Muscle layer of colon (tissue), 2 donors: ENCODE results near the gene APPL1.
"Not testable (repeated sequence)": the region's sequence is repeated elsewhere in the genome, so short reads cannot be mapped to it uniquely, and the experiment has no call there.

Experiments
- H3K27ac ChIP-seq: one replicate; pipeline ENCODE4 v1.7.0; 2013; ENCODE audit warnings: low read depth, mild to moderate bottlenecking, low read length, moderate library complexity
- H3K27me3 ChIP-seq, 2 donors: one replicate each; pipeline ENCODE4 v1.7.0; 2013; ENCODE audit warnings: low read length in 2 of 2, mild to moderate bottlenecking in 2 of 2; ENCODE audit not compliant: insufficient read depth in 2 of 2, control insufficient read depth in 1 of 2
- H3K36me3 ChIP-seq: one replicate; pipeline ENCODE4 v1.7.0; 2013; ENCODE audit warnings: mild to moderate bottlenecking, low read length; ENCODE audit not compliant: insufficient read depth
- H3K4me1 ChIP-seq: one replicate; pipeline ENCODE4 v1.7.0; 2013; ENCODE audit warnings: mild to moderate bottlenecking, low read length; ENCODE audit not compliant: insufficient read depth
- H3K4me3 ChIP-seq, 2 donors: one replicate each; pipeline ENCODE4 v1.7.0; 2013; ENCODE audit warnings: low read length in 2 of 2, low read depth in 1 of 2, mild to moderate bottlenecking in 1 of 2, moderate library complexity in 1 of 2
- H3K9ac ChIP-seq: one replicate; pipeline ENCODE4 v1.7.0; 2013; ENCODE audit warnings: low read length
- H3K9me3 ChIP-seq: one replicate; pipeline ENCODE4 v1.7.0; 2013; ENCODE audit warnings: mild to moderate bottlenecking, low read length
- donor health status: abdominal sarcoma.
- donor health status: Adenocarcinoma of cecum.

The APPL1 gene

DNA sequence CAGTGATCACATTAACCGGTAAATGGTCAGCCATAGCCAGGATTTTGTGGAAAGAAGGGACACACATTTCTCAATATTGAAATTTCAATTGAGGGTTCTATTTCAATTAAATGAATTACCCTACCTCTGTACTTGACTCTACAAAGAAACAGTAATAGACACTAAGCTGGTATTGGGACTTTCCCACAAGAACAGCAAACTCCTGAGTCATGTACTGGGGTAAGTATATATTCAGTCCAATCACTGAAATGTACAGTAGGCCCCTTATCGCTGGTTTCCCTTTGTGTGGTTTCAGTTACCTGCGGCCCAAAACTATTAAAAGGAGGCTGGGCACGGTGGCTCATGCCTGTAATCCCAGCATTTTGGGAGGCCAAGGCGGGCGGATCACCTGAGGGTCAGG is 47.3 kb downstream of the APPL1 start:
- H3K9ac ChIP-seq = no peak overlapping the region
- no peaks in the 10 kb centered on the region for H3K27me3 ChIP-seq
- H3K27ac ChIP-seq = no peak overlapping the region
- no peak overlapping the region for H3K4me3 ChIP-seq
- peaks cover 18% of the 10 kb centered on the region for H3K36me3 ChIP-seq
- H3K9me3 ChIP-seq = no peaks in the 10 kb centered on the region
- H3K4me1 ChIP-seq = no peaks in the 10 kb centered on the region

DNA sequence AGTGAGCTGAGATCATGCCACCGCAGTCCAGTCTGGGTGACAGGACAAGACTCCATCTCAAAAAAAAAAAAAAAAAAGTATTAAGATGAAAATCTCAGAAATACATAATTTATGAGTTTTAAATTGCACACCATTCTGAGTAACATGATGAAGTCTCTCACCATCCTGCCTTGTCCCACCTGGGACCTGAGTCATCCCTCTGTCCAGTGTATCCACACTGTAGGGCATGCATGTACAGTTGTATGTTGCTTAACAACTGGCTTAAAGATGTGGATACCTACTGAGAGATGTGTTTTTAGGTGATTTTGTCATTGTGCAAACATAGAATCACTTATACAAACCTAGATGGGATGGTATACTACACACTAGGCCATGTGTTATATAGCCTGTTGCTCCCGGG is 47.9 kb downstream of the APPL1 start:
- H3K9me3 ChIP-seq = no peaks in the 10 kb centered on the region
- no peaks in the 10 kb centered on the region for H3K4me1 ChIP-seq
- no peak overlapping the region for H3K9ac ChIP-seq
- H3K36me3 ChIP-seq = peaks cover 13% of the 10 kb centered on the region
- no peak overlapping the region for H3K27ac ChIP-seq
- no peak overlapping the region for H3K4me3 ChIP-seq
- no peaks in the 10 kb centered on the region for H3K27me3 ChIP-seq

DNA sequence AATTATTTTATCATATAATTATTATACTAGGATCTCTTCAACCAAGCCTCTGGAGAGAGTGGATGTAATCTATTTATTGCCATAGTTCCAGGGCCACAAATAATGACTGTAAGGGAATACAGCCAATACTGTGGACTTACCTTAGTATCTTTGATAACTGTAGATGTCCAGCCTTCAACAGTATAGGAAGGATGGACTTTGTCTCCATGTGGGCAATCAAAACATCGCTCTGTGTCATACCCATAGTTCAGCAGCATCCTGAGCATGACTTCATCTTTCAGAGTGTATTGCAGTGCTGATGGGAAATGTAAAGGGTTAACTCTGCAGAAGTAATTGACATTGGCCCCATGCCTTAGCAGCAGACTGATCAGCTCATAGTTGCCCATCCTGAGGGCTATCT is 50.7 kb downstream of the APPL1 start:
- H3K4me3 ChIP-seq = no peak overlapping the region
- H3K36me3 ChIP-seq = peaks cover 9% of the 10 kb centered on the region
- H3K9me3 ChIP-seq = no peaks in the 10 kb centered on the region
- H3K27me3 ChIP-seq = no peaks in the 10 kb centered on the region
- no peak overlapping the region for H3K27ac ChIP-seq
- H3K4me1 ChIP-seq = no peaks in the 10 kb centered on the region
- H3K9ac ChIP-seq = no peak overlapping the region

DNA sequence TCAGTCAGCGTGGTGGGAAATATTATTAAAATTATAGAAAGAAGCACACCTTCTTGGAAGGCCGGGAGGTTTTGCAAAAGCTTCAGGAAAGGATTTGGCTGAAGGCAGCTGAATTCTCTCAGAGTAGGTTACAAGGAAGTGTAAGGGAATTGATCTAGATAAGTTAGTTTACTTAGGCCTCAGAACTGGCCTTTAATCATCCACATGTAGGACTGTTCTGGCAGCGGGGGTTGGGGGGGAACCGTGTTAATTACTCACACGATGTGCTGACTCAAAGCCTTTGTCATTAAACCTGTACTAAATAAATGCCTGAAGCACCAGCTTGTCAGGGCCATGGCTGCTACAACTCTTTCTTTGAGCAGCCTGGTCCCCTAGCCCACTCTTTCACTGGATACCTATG is 52.2 kb downstream of the APPL1 start:
- Histone ChIP-seq H3K27me3 (no peaks in the 10 kb centered on the region), H3K27ac (no peak overlapping the region), H3K4me1 (no peaks in the 10 kb centered on the region), H3K9me3 (no peaks in the 10 kb centered on the region), H3K9ac (no peak overlapping the region), H3K4me3 (no peak overlapping the region), H3K36me3 (peaks cover 5% of the 10 kb centered on the region)

DNA sequence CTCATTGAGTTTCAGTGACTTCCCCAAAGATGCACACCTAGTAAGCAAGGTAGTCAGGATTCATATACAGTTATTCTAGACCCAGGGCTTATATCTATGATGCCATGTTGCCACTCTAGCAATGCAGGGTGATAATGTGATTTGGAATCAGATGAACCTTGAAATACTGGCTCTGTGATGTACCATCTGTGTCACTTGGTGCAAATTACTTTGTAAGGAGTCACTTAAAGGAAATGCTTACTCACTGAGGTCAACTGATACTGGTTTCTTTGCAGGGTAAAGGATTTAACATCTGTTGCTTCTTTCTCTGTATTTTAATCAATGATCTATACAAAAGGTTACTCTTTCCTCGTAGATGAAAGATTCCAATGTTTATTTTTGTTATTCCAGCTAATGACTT is 54.2 kb downstream of the APPL1 start:
- no peaks in the 10 kb centered on the region for H3K9me3 ChIP-seq
- H3K27ac ChIP-seq = no peak overlapping the region
- H3K4me3 ChIP-seq = no peak overlapping the region
- H3K36me3 ChIP-seq = no peaks in the 10 kb centered on the region
- no peaks in the 10 kb centered on the region for H3K4me1 ChIP-seq
- H3K27me3 ChIP-seq = no peaks in the 10 kb centered on the region
- no peak overlapping the region for H3K9ac ChIP-seq

DNA sequence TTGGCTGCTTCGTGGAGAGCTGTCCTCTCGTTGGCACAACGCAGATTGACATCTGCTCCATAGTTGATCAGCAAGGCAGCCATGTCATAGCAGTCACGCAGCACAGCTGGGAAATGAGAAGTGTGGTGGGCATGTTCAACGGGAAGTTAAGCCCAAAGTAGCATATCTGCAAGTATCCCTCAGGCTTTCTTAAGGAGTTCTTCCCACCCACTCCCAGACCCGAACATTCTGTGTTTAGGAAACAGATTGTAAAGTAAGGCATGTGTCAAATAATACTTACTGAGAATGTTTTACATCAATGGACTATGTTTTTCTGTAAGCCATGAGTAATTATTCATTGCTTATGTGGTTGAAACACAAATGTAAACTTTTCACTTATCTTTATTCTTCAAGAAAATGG is 55.8 kb downstream of the APPL1 start:
- H3K27ac ChIP-seq = no peak overlapping the region
- H3K4me1 ChIP-seq = no peaks in the 10 kb centered on the region
- no peaks in the 10 kb centered on the region for H3K27me3 ChIP-seq
- H3K9me3 ChIP-seq = no peaks in the 10 kb centered on the region
- H3K36me3 ChIP-seq = no peaks in the 10 kb centered on the region
- no peak overlapping the region for H3K9ac ChIP-seq
- H3K4me3 ChIP-seq = no peak overlapping the region

DNA sequence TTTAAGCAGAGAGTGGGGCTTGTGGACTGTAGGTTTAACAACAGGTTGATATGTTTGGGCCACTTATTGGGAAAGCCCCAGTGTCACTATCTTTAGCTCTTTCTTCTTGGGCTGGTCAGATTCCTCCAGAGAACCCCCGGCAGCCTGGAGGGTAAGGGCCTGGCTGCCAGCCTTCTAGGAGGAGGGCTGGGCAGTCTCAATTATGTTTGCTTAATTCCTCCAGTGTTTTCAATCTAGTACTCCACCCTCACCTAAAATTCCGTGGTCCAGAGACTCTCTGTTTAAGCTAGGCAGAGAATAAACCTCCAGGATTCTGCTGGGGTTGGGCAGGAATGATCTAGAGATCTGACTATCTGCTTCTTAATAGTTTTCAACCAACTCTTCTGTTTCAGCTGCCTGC is 59.7 kb downstream of the APPL1 start:
- Histone ChIP-seq H3K36me3 (no peaks in the 10 kb centered on the region), H3K9ac (no peak overlapping the region), H3K9me3 (no peaks in the 10 kb centered on the region), H3K27me3 (no peaks in the 10 kb centered on the region), H3K4me3 (no peak overlapping the region), H3K4me1 (no peaks in the 10 kb centered on the region), H3K27ac (no peak overlapping the region)

DNA sequence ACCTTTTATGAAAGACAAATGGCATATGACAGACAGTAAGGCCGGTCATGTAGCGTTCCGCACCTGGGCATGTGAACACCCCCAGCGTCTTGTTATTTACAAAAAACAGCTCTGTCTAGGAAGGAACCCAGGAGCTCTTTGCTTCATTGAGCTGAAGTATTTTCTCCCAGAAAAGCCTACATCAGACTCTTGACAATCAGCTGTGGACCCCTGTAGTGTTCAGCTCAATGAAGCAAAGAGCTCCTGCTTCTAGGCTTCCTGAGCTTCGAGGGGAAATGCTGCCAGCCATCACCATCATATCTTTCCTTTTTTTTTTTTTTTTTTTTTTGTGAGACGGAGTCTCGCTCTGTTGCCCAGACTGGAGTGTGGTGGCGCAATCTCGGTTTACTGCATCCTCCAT is 60.9 kb downstream of the APPL1 start:
- H3K27me3 ChIP-seq = no peaks in the 10 kb centered on the region
- H3K36me3 ChIP-seq = no peaks in the 10 kb centered on the region
- no peak overlapping the region for H3K4me3 ChIP-seq
- H3K27ac ChIP-seq = no peak overlapping the region
- H3K4me1 ChIP-seq = no peaks in the 10 kb centered on the region
- H3K9ac ChIP-seq = no peak overlapping the region
- no peaks in the 10 kb centered on the region for H3K9me3 ChIP-seq

DNA sequence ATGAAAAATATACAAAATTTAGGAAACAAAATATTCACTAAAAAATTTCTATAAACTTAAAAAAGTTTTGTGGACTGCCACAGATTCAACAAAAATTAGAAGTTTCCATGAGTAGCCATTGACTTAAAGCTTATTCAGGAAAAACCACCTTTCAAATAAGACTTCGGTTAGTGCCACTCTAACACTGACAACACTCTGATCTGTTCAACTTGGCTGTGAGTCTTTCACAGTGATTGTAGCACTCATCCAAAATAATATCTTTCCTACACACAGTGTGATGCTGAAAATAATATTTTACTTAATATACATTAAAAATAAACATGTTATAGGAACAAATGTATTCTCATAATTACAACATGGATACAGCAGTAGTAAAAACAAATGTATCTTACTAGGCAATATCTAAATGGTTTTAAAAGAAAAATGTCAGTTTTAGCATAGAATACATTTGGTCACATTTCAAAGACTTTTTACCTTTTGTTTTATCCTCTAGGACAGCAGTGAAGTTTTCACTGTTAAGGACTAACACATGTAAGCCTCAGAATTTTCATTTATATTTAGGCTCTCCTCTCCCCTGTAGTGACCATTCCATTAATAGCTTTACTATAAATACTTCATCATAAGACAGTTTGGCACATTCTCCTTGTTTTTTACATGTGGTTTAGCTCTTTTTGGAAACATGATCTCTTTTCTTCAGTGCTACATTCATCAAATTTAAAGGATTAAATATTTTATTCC is 64.8 kb downstream of the APPL1 start, which contains the start of gene ASB14:
Gene ASB14 (minus strand): TSS at position 527 of the 738 bp plus-strand sequence. CDS start 652 bp downstream, outside the sequence.
- Histone ChIP-seq H3K36me3 (no peaks in the 10 kb centered on the region), H3K9me3 (no peaks in the 10 kb centered on the region), H3K4me1 (no peaks in the 10 kb centered on the region), H3K27me3 (no peaks in the 10 kb centered on the region), H3K9ac (no peak within 1 kb of the TSS), H3K27ac (no peak within 1 kb of the TSS), H3K4me3 (no peak within 1 kb of the TSS)

DNA sequence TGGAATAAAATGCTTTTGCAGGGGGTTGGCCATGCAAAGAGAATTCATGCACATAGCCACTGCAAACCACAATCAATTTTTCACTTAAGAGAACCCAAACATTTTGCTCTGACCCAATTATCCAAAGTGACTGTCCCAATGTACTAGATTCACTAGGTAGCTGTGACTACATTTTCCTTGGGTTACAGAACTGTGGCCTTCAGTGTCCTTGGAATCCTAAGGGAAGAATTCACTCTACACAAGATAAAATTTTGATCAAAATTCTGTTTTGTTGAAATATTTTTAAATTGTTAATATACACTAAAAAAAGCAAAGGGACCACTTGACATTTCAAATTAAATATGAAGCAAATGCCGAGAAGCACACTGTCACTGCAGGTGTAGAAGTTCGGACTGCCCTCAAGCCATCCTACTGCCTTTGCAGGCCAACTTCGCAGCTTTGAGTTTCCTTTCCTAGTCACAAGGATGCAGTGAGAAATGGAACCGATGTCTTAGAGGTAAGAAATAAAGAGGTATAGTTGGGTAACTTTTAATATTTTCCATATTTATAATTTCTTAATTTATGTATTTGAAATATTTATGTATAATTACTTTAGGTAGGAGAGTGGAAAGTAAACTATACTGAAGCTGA is 65.5 kb downstream of the APPL1 start:
- Histone ChIP-seq H3K27me3 (no peaks in the 10 kb centered on the region), H3K4me3 (no peak overlapping the region)

DNA sequence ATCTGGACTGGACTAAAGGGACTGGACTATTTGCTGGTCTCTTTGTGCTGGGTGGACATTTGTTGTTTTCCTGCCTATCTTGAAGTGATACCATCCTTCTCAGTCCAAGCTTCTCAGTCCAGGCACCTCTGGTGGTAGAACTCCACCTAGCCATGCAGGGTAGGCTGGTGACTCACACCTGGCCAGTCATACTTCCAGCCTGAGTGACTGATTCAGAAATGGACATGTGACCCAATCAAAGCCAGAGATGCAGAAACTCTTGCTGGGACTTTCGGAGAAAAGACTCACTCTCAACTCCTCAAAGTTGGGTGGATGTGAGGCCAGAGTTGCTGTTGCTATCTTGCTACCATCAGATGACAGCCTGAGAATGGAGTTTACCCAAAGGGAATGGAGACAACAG is 70.5 kb downstream of the APPL1 start:
- Histone ChIP-seq H3K36me3 (no peaks in the 10 kb centered on the region), H3K9ac (no peak overlapping the region), H3K9me3 (no peaks in the 10 kb centered on the region), H3K27me3 (no peaks in the 10 kb centered on the region), H3K4me3 (no peak overlapping the region), H3K27ac (no peak overlapping the region), H3K4me1 (no peaks in the 10 kb centered on the region)

More for the DNA sequence above, 65.5 kb downstream of the APPL1 start:
- no peak overlapping the region for H3K9ac ChIP-seq
- no peak overlapping the region for H3K27ac ChIP-seq
- H3K4me1 ChIP-seq = no peaks in the 10 kb centered on the region
- H3K36me3 ChIP-seq = no peaks in the 10 kb centered on the region
- H3K9me3 ChIP-seq = no peaks in the 10 kb centered on the region

DNA sequence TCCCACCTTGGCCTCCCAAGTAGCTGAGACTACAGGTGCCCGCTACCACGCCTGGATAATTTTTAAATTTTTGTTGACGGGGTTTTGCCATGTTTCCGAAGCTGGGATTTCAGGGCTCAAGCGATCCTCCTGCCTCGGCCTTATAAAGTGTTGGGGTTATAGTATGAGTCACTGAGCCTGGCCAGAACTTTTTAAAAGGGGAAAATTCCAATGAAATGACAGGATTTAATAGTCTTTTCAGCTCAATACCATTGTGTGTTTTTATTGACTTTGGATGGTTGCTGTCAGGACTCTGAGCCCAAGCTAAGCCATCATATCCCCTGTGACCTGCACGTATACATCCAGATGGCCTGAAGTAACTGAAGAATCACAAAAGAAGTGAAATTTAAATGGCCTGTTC is 76.0 kb downstream of the APPL1 start:
- not testable (repeated sequence) for H3K27me3 ChIP-seq, H3K9ac ChIP-seq, H3K27ac ChIP-seq, H3K9me3 ChIP-seq, H3K4me3 ChIP-seq, H3K4me1 ChIP-seq, H3K36me3 ChIP-seq
